OCI-LY3 (cell line): ENCODE results near the gene ZNF319.

Experiments used
- EZH2phosphoT487 ChIP-seq: fragments of 200-600 bp; shearing (Covaris generic); IDR thresholded peaks from 2 replicates; pipeline ENCODE4 v1.6.1; 2018; ENCODE audit warnings: antibody characterized with exemption, mixed run types, low read depth
- TF ChIP-seq, protein P1 (sequence below): fragments of 200-600, 300-600 bp; sonication (generic); IDR thresholded peaks from 2 replicates; pipeline ENCODE4 v1.5.1; 2014; ENCODE audit warnings: antibody characterized with exemption, low read length, low read depth

DNA sequence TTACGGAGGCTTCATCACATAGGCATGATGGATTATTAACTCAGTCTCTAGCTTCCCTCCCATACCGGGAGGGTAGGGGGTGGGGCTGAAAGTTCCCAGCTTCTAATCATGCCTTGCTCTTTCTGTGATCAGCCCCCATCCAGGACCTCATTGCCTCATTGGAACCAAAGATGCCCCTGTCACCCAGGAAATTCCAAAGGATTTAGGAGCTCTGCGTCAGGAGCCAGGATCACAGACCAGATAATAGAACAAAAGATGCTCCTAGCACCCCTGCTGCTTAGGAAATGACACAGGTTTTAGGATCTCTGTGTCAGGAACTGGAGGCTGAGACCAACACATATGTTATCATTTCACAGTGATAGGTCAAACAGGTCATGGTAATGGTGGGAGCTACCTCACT lies 10.4 kb upstream of the ZNF319 start:
- TF ChIP-seq, protein P1, sequence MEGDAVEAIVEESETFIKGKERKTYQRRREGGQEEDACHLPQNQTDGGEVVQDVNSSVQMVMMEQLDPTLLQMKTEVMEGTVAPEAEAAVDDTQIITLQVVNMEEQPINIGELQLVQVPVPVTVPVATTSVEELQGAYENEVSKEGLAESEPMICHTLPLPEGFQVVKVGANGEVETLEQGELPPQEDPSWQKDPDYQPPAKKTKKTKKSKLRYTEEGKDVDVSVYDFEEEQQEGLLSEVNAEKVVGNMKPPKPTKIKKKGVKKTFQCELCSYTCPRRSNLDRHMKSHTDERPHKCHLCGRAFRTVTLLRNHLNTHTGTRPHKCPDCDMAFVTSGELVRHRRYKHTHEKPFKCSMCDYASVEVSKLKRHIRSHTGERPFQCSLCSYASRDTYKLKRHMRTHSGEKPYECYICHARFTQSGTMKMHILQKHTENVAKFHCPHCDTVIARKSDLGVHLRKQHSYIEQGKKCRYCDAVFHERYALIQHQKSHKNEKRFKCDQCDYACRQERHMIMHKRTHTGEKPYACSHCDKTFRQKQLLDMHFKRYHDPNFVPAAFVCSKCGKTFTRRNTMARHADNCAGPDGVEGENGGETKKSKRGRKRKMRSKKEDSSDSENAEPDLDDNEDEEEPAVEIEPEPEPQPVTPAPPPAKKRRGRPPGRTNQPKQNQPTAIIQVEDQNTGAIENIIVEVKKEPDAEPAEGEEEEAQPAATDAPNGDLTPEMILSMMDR, result no peak
- TF ChIP-seq EZH2phosphoT487, result no peak
